Astrocyte (in vitro differentiated cells and primary cell): ENCODE results near the gene RNLS. TPM values are rescaled to one million over a fixed set of nuclear protein-coding genes. Genes with fewer than 3 reads are reported as not detected.

ENCODE experiments used
- DNase-seq: peaks from one replicate; pipeline ENCODE4 v3.0.0-alpha.2; 2010; ENCODE audit warnings: low read depth
- FAIRE-seq: peaks from 2 replicates; lab custom pipeline; 2011; peaks lifted over from hg19 to GRCh38; lab: Jason Lieb, UNC
- H2AFZ ChIP-seq: 2 replicates; pipeline ENCODE4 v1.6.0; 2012; ENCODE audit warnings: low read depth, low read length, inconsistent platforms
- H3K27ac ChIP-seq: 2 replicates; pipeline ENCODE4 v1.5.1; 2011; ENCODE audit warnings: low read depth, low read length, inconsistent platforms
- H3K27me3 ChIP-seq: 2 replicates; pipeline ENCODE4 v1.6.0; 2011; ENCODE audit warnings: low read length, inconsistent platforms; ENCODE audit not compliant: insufficient read depth
- H3K36me3 ChIP-seq: 2 replicates; pipeline ENCODE4 v1.5.1; 2011; ENCODE audit warnings: low read length, inconsistent platforms; ENCODE audit not compliant: insufficient read depth
- H3K4me1 ChIP-seq: 2 replicates; pipeline ENCODE4 v1.5.1; 2011; ENCODE audit warnings: low read length, inconsistent platforms; ENCODE audit not compliant: insufficient read depth
- H3K4me2 ChIP-seq: 2 replicates; pipeline ENCODE4 v1.6.0; 2012; ENCODE audit warnings: low read length, inconsistent platforms
- H3K4me3 ChIP-seq: 2 replicates; pipeline ENCODE4 v1.5.1; 2011; ENCODE audit warnings: low read depth, mild to moderate bottlenecking, low read length, inconsistent platforms; ENCODE audit not compliant: insufficient read depth
- H3K79me2 ChIP-seq: 2 replicates; pipeline ENCODE4 v1.6.0; 2012; ENCODE audit warnings: mild to moderate bottlenecking, low read length, inconsistent platforms; ENCODE audit not compliant: insufficient read depth
- H3K9ac ChIP-seq: 2 replicates; pipeline ENCODE4 v1.6.0; 2012; ENCODE audit warnings: mild to moderate bottlenecking, low read length, inconsistent platforms
- H3K9me3 ChIP-seq: 2 replicates; pipeline ENCODE4 v1.5.1; 2012; ENCODE audit warnings: low read depth, mild to moderate bottlenecking, low read length, inconsistent platforms; ENCODE audit not compliant: insufficient read depth
- H4K20me1 ChIP-seq: 2 replicates; pipeline ENCODE4 v1.6.0; 2012; ENCODE audit warnings: low read length, inconsistent platforms; ENCODE audit not compliant: insufficient read depth
- H3K27ac Mint-ChIP-seq: one replicate; pipeline ENCODE4 v1.8.0; 2021; ENCODE audit warnings: mild to moderate bottlenecking, mixed read lengths; ENCODE audit not compliant: unreplicated experiment
- H3K27me3 Mint-ChIP-seq: one replicate; pipeline ENCODE4 v1.8.0; 2021; ENCODE audit warnings: low read depth, mixed read lengths; ENCODE audit not compliant: unreplicated experiment
- H3K36me3 Mint-ChIP-seq: one replicate; pipeline ENCODE4 v1.8.0; 2021; ENCODE audit warnings: low read depth, mixed read lengths; ENCODE audit not compliant: unreplicated experiment
- H3K4me1 Mint-ChIP-seq: one replicate; pipeline ENCODE4 v1.8.0; 2021; ENCODE audit warnings: low read depth, mixed read lengths; ENCODE audit not compliant: unreplicated experiment
- H3K4me3 Mint-ChIP-seq: one replicate; pipeline ENCODE4 v1.8.0; 2021; ENCODE audit warnings: mild to moderate bottlenecking, moderate library complexity, mixed read lengths; ENCODE audit not compliant: unreplicated experiment
- H3K9me3 Mint-ChIP-seq: one replicate; pipeline ENCODE4 v1.8.0; 2021; ENCODE audit warnings: mild to moderate bottlenecking, mixed read lengths; ENCODE audit not compliant: unreplicated experiment
- EZH2 ChIP-seq: IDR thresholded peaks from 2 replicates; pipeline ENCODE4 v1.6.1; 2012; ENCODE audit warnings: mild to moderate bottlenecking, low read length, inconsistent platforms; ENCODE audit not compliant: insufficient read depth
- total RNA-seq: library from RNA; stranded (reverse); gene quantifications from 2 replicates; pipeline ENCODE4 v1.2.1, GENCODE V29; 2021
- TF ChIP-seq, protein P1 (sequence below): IDR thresholded peaks from 2 replicates; pipeline ENCODE4 v1.5.1; 2011; ENCODE audit warnings: low read depth, mild to moderate bottlenecking, inconsistent platforms, low read length, moderate library complexity; ENCODE audit not compliant: insufficient read depth

RNLS gene
- total RNA-seq, 1 donor from 2014 or later, result 6.9 TPM

DNA sequence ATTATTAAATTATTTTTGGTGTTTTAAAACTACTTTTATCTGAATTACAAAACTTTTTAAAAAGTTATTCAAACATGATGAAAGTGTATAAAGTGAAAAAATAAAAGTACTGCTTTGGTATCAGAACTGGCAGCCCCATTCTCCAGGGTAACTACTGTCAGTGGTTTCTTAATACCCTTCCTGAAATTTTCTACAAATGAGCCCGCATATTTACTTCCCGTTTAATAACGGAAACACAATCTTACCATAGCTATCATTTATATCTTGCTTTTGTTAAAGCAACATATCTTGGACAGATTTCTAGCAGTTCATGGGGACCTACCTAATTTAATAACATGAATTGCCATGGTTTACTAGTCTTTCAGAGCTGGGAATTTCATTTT is 249.9 kb downstream of the RNLS start:
- no peak overlapping the region for H3K4me2 ChIP-seq
- no peaks in the 10 kb centered on the region for H3K36me3 ChIP-seq
- Mint-ChIP-seq H3K9me3 (no peaks in the 10 kb centered on the region), H3K27ac (no peak overlapping the region), H3K4me3 (no peak overlapping the region), H3K27me3 (peaks cover 3% of the 10 kb centered on the region), H3K36me3 (no peaks in the 10 kb centered on the region), H3K4me1 (no peaks in the 10 kb centered on the region)
- H3K9ac ChIP-seq, result no peak overlapping the region
- H3K27me3 ChIP-seq, result no peaks in the 10 kb centered on the region
- H3K79me2 ChIP-seq, result no peaks in the 10 kb centered on the region
- FAIRE-seq, result no peak
- no peak overlapping the region for H2AFZ ChIP-seq
- no peak overlapping the region for H3K4me3 ChIP-seq
- TF ChIP-seq, protein P1, sequence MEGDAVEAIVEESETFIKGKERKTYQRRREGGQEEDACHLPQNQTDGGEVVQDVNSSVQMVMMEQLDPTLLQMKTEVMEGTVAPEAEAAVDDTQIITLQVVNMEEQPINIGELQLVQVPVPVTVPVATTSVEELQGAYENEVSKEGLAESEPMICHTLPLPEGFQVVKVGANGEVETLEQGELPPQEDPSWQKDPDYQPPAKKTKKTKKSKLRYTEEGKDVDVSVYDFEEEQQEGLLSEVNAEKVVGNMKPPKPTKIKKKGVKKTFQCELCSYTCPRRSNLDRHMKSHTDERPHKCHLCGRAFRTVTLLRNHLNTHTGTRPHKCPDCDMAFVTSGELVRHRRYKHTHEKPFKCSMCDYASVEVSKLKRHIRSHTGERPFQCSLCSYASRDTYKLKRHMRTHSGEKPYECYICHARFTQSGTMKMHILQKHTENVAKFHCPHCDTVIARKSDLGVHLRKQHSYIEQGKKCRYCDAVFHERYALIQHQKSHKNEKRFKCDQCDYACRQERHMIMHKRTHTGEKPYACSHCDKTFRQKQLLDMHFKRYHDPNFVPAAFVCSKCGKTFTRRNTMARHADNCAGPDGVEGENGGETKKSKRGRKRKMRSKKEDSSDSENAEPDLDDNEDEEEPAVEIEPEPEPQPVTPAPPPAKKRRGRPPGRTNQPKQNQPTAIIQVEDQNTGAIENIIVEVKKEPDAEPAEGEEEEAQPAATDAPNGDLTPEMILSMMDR, result no peak
- TF ChIP-seq EZH2, result no peak
- no peak overlapping the region for H3K27ac ChIP-seq
- H3K4me1 ChIP-seq, result no peaks in the 10 kb centered on the region
- no peak for DNase-seq
- no peaks in the 10 kb centered on the region for H4K20me1 ChIP-seq
- no peaks in the 10 kb centered on the region for H3K9me3 ChIP-seq

DNA sequence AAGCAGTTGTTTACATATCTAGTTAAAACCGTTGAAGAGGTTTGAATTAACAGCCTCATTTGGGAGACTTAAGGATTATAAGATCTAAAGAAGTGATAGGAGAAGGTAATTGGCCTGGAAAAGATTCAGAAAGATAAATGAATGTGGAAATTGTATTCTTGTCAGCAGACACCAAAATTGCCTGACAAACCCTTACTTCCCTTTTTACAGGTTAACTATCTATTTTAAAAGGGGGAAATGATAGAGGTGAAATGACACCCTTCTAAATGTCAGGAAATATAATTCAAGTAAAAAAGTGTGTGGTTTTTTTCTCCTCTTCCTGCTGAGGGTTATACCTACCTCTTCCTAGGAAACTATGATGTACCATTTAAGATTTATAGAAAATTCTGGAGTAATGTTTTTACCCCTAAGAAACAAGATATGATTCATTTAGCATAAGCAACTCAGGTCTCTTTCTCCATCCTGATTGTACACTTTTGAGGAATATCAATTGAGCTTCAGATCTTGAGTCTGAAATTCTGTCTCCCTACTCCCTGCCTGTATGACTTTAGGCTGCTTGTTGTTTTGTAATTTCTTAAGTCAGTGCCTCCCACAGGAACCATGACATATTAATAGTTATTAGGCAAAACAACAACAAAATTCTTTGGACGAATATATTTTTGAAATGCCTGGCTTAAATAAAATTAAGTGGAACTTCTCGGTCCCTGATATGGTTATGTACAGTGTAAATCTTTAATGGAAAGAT is 250.4 kb downstream of the RNLS start:
- Histone ChIP-seq H3K9ac (no peak overlapping the region), H3K4me1 (no peaks in the 10 kb centered on the region), H3K27ac (no peak overlapping the region), H3K4me2 (no peak overlapping the region), H3K27me3 (no peaks in the 10 kb centered on the region), H2AFZ (no peak overlapping the region), H3K36me3 (no peaks in the 10 kb centered on the region), H3K9me3 (no peaks in the 10 kb centered on the region), H3K4me3 (no peak overlapping the region), H3K79me2 (no peaks in the 10 kb centered on the region), H4K20me1 (no peaks in the 10 kb centered on the region)
- FAIRE-seq (no peak), DNase-seq (no peak)
- Mint-ChIP-seq H3K27me3 (peaks cover 3% of the 10 kb centered on the region), H3K4me3 (no peak overlapping the region), H3K9me3 (no peaks in the 10 kb centered on the region), H3K36me3 (no peaks in the 10 kb centered on the region), H3K27ac (no peak overlapping the region), H3K4me1 (no peaks in the 10 kb centered on the region)
- TF ChIP-seq, protein P1, result no peak

DNA sequence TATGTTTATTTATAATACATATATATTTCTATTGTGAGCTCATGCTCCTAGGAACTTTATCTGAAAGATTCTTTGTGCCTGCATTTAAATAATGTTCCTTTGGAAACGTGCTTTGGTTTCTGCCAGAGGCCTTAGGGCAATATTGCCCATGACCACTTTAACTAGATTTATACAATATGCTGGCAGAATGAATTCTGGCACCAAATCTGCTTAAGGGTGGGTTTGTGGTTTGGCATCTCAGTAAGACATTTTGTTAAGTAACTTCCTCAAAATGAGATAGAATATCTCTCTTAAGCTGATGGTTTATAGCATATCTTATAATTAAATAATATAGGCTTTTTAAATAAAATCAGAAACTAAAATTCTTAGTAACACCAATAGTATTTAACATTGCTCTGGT is 252.9 kb downstream of the RNLS start:
- H4K20me1 ChIP-seq, result no peaks in the 10 kb centered on the region
- Mint-ChIP-seq H3K27me3 (no peaks in the 10 kb centered on the region), H3K4me1 (no peaks in the 10 kb centered on the region), H3K27ac (no peak overlapping the region), H3K36me3 (no peaks in the 10 kb centered on the region), H3K9me3 (peaks cover 1% of the 10 kb centered on the region), H3K4me3 (no peak overlapping the region)
- H3K27ac ChIP-seq, result no peak overlapping the region
- no peaks in the 10 kb centered on the region for H3K4me1 ChIP-seq
- no peaks in the 10 kb centered on the region for H3K9me3 ChIP-seq
- H3K4me2 ChIP-seq, result no peak overlapping the region
- H3K4me3 ChIP-seq, result no peak overlapping the region
- no peak overlapping the region for H2AFZ ChIP-seq
- TF ChIP-seq, protein P1, result no peak
- DNase-seq (no peak), FAIRE-seq (no peak)
- H3K9ac ChIP-seq, result no peak overlapping the region
- H3K27me3 ChIP-seq, result no peaks in the 10 kb centered on the region
- H3K79me2 ChIP-seq, result no peaks in the 10 kb centered on the region
- no peaks in the 10 kb centered on the region for H3K36me3 ChIP-seq
